ENCODE results near the gene HECA. TPM values are rescaled to one million over a fixed set of nuclear protein-coding genes. Genes with fewer than 3 reads are reported as not detected.
"Not testable (repeated sequence)": the region's sequence is repeated elsewhere in the genome, so short reads cannot be mapped to it uniquely, and the experiment has no call there.

HECA gene
- total RNA-seq, 1 donor from 2014 or later, result 48.9 TPM

DNA sequence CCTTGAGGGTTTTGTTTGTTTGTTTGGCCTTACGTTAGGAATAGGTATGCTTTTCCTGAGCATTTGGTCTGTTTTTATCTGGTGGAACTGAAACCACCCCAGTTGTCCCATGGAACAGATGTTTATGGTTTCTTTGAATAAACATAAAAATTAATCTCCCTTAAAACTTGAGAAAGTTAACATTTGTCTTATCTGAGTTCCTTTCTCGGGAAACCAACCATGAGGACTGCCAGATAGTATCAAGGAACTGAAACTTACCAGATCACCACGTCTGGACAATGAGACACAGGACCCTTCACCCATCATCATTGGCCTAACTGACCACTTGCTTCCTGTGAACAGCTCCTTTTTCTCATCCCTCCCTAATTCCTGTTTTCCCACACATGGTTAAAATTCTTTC is 15.3 kb upstream of the HECA start:
- no peak for ATAC-seq
- Histone ChIP-seq H3K4me3 (no peak overlapping the region), H3K27me3 (no peaks in the 10 kb centered on the region), H3K36me3 (no peaks in the 10 kb centered on the region), H3K4me1 (no peaks in the 10 kb centered on the region), H3K9me3 (no peaks in the 10 kb centered on the region), H3K27ac (no peak overlapping the region)
- intact Hi-C loops (cut with DNase I), result no loop called here
- TF ChIP-seq, protein P1, sequence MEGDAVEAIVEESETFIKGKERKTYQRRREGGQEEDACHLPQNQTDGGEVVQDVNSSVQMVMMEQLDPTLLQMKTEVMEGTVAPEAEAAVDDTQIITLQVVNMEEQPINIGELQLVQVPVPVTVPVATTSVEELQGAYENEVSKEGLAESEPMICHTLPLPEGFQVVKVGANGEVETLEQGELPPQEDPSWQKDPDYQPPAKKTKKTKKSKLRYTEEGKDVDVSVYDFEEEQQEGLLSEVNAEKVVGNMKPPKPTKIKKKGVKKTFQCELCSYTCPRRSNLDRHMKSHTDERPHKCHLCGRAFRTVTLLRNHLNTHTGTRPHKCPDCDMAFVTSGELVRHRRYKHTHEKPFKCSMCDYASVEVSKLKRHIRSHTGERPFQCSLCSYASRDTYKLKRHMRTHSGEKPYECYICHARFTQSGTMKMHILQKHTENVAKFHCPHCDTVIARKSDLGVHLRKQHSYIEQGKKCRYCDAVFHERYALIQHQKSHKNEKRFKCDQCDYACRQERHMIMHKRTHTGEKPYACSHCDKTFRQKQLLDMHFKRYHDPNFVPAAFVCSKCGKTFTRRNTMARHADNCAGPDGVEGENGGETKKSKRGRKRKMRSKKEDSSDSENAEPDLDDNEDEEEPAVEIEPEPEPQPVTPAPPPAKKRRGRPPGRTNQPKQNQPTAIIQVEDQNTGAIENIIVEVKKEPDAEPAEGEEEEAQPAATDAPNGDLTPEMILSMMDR (IDR thresholded peaks at IDR 0.05), result no peak
- DNase-seq, result no peak

DNA sequence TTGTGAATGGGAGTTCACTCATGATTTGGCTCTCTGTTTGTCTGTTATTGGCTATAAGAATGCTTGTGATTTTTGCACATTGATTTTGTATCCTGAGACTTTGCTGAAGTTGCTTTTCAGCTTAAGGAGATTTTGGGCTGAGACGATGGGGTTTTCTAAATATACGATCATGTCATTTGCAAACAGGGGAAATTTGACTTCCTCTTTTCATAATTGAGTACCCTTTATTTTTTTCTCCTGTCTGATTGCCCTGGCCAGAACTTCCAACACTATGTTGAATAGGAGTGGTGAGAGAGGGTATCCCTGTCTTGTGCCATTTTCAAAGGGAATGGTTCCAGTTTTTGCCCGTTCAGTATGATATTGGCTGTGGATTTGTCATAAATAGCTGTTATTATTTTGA is 12.1 kb upstream of the HECA start:
- DNase-seq; intact Hi-C loops (cut with DNase I); H3K9me3 ChIP-seq; H3K36me3 ChIP-seq; H3K27ac ChIP-seq; H3K4me3 ChIP-seq; ATAC-seq; H3K27me3 ChIP-seq: not testable (repeated sequence)
- peaks cover 13% of the 10 kb centered on the region for H3K4me1 ChIP-seq

DNA sequence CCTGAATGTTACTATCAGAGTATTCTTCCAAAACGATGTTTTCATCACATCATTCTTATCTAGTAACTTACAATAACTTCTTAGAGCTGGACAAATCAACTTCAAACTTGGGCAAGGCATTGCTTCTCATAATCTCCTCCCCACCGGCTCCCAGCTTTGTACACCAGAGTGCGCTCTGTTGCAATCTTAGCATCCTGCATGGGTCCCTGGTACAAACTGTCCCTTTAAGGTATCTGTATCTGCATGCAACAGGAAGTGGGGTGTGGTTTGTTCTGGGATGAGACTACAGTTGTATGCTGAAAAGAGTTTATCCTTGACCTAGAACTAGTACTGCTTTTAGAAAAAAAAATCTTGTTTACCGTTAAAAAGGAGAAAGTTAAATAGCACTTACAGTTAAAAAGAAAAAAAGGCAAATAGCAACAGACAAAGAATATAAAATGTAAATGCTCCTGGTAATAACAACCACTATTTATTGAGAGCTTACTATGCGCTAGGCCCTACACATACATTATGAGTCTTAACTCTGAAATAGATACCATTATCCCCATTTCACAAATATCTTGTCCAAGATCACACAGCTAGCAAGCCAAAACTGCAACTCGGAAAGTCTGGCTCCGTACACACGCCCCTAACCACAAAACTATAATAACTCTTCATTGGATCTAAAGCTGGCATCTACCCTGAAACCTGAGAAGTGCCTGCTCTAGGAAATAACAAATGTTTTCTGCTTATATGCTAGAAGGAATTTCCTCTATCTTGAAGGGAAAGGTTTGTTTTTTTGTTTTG is 9.8 kb upstream of the HECA start:
- Histone ChIP-seq H3K4me3 (no peak overlapping the region), H3K36me3 (no peaks in the 10 kb centered on the region), H3K27ac (peak overlapping the region; percentile 38), H3K4me1 (peaks cover 13% of the 10 kb centered on the region), H3K9me3 (no peaks in the 10 kb centered on the region), H3K27me3 (no peaks in the 10 kb centered on the region)
- intact Hi-C loops (cut with DNase I), result no loop called here
- TF ChIP-seq, protein P1 (IDR thresholded peaks at IDR 0.05), result peak; percentile 56
- peak; percentile 68 for DNase-seq
- ATAC-seq, result peak; percentile 98

DNA sequence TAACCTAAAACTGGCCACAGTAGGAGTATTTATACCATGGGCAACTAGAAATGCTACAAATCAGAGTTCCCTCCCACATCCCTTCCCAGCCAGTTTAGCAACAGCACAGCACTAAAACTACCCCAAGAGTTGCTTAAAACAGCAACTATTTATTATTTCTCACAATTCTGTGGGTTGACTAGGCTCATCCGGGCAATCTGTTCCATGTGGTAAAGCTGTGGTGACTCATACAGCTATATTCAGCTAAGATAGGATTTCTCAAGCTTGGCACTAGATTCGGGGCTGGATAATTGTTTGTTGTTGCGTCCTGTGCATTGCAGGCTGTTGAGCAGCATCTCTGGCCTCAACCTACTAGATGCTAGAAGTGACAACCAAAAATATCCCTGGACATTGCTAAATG is 8.6 kb upstream of the HECA start:
- intact Hi-C loops (cut with DNase I), result no loop called here
- peaks cover 13% of the 10 kb centered on the region for H3K4me1 ChIP-seq
- ATAC-seq (peak; percentile 73), DNase-seq (no peak)
- TF ChIP-seq, protein P1 (IDR thresholded peaks at IDR 0.05), result no peak
- no peaks in the 10 kb centered on the region for H3K27me3 ChIP-seq
- no peaks in the 10 kb centered on the region for H3K9me3 ChIP-seq
- H3K27ac ChIP-seq, result no peak overlapping the region
- no peaks in the 10 kb centered on the region for H3K36me3 ChIP-seq
- no peak overlapping the region for H3K4me3 ChIP-seq

DNA sequence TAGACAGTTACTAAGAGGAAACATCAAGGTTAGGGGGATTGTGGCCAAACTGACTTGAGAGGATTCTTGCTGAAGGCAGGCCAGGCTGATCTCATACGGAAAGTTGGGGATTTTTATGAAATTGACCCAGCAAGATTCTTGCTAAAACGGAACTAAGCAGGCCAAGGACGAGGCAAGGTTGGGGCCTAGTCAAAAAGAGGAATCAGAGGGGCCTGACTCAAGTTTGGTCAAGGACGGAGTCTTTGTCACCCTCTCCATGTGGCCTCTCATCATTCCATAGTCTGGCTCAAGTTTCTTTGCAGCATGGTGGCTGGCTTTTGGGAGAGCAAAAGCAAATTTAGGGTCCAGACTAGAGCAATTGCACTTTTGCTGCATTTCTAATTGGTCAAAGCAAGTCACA is 7.9 kb upstream of the HECA start:
- DNase-seq (no peak), ATAC-seq (peak; percentile 23)
- intact Hi-C loops (cut with DNase I), result no loop called here
- no peak overlapping the region for H3K4me3 ChIP-seq
- no peaks in the 10 kb centered on the region for H3K27me3 ChIP-seq
- no peaks in the 10 kb centered on the region for H3K9me3 ChIP-seq
- H3K27ac ChIP-seq, result no peak overlapping the region
- no peaks in the 10 kb centered on the region for H3K36me3 ChIP-seq
- TF ChIP-seq, protein P1 (IDR thresholded peaks at IDR 0.05), result no peak
- H3K4me1 ChIP-seq, result peaks cover 13% of the 10 kb centered on the region

DNA sequence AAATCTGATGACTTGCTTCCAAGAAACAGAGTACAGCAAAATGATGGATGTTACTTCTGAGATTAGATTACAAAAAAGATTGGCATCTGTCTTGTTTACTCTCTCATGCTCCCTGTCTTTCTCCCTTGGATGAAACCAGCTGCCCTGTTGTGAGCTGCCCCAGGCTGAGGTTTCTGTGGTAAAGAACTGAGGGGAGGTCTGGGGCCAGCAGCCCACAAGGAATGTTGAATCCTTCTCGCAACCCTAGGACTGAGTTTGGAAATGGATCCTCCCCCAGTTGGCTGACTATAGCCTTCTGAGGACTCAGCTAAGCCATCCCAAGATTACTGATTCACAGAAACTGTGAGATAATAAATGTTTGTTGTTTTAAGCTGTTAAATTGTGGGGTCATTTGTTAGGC is 5.6 kb upstream of the HECA start:
- H3K36me3 ChIP-seq, result no peaks in the 10 kb centered on the region
- H3K4me1 ChIP-seq, result peaks cover 15% of the 10 kb centered on the region
- ATAC-seq, result no peak
- TF ChIP-seq, protein P1 (IDR thresholded peaks at IDR 0.05), result no peak
- DNase-seq, result no peak
- no peaks in the 10 kb centered on the region for H3K9me3 ChIP-seq
- H3K4me3 ChIP-seq, result no peak overlapping the region
- intact Hi-C loops (cut with DNase I), result no loop called here
- H3K27me3 ChIP-seq, result no peaks in the 10 kb centered on the region
- no peak overlapping the region for H3K27ac ChIP-seq

Measured in upper lobe of right lung (tissue), 1 donor.